CD4-positive, alpha-beta T cell (primary cell): Measurements from ENCODE around the gene SLC16A6. TPM values are rescaled to one million over a fixed set of nuclear protein-coding genes. Genes with fewer than 3 reads are reported as not detected.
A peak's percentile ranks its signal among the peaks of the same experiment; 100 is the strongest.
"Not testable (repeated sequence)": the region's sequence is repeated elsewhere in the genome, so short reads cannot be mapped to it uniquely, and the experiment has no call there.

Experiments
- ATAC-seq: fragments of 200-7000 bp; cut with Tn5 transposase; one replicate; pipeline ENCODE4 v1.10.0; 2022; ENCODE audit warnings: mild to moderate bottlenecking; ENCODE audit not compliant: poor library complexity
- CTCF ChIA-PET: fragments of 350-600 bp; sonication (Branson Sonifier 250); formaldehyde crosslinking; loops from one replicate; lab custom pipeline; 2021; ENCODE audit warnings: antibody characterized with exemption, inconsistent platforms; lab: Charles Lee
- POLR2A ChIA-PET: fragments of 350-600 bp; sonication (Branson Sonifier 250); formaldehyde crosslinking; loops from one replicate; lab custom pipeline; 2021; ENCODE audit warnings: antibody characterized with exemption, inconsistent platforms; lab: Charles Lee
- DNase-seq, 14 experiments: peaks; one replicate each; pipeline ENCODE4 v3.0.0-alpha.2; 2013 to 2020; ENCODE audit warnings: mixed read lengths in 2 of 14
- H3K27ac ChIP-seq, 2 donors: one replicate each; pipeline versions ENCODE4 v1.5.1 to v1.7.0; 2013; ENCODE audit warnings: low read length in 2 of 2, low read depth in 1 of 2, mild to moderate bottlenecking in 1 of 2
- H3K27me3 ChIP-seq, 2 experiments: 1 replicate in 1 of 2; 2 replicates in 1 of 2; pipeline versions ENCODE4 v1.6.1 to v1.7.0; 2013; ENCODE audit warnings: low read length in 2 of 2, control low read depth in 1 of 2, mild to moderate bottlenecking in 1 of 2, moderate library complexity in 1 of 2; ENCODE audit not compliant: insufficient read depth in 2 of 2, control insufficient read depth in 1 of 2
- H3K36me3 ChIP-seq: one replicate; pipeline ENCODE4 v1.6.1; 2013; ENCODE audit warnings: low read length, control low read depth; ENCODE audit not compliant: insufficient read depth
- H3K4me1 ChIP-seq: one replicate; pipeline ENCODE4 v1.6.1; 2013; ENCODE audit warnings: low read length, control low read depth; ENCODE audit not compliant: insufficient read depth
- H3K4me3 ChIP-seq: one replicate; pipeline ENCODE4 v1.5.1; 2013; ENCODE audit warnings: mild to moderate bottlenecking, low read length, moderate library complexity
- H3K9me3 ChIP-seq, 2 experiments: 1 replicate in 1 of 2; 2 replicates in 1 of 2; pipeline versions ENCODE4 v1.6.1 to v1.7.0; 2013; ENCODE audit warnings: low read length in 2 of 2, mild to moderate bottlenecking in 2 of 2, control low read depth in 1 of 2, moderate library complexity in 1 of 2; ENCODE audit not compliant: control insufficient read depth in 1 of 2, insufficient read depth in 1 of 2
- H3K27ac Mint-ChIP-seq: one replicate; pipeline ENCODE4 v1.8.0; 2020; ENCODE audit warnings: mixed read lengths
- H3K27me3 Mint-ChIP-seq: one replicate; pipeline ENCODE4 v1.8.0; 2021; ENCODE audit warnings: mixed read lengths
- H3K36me3 Mint-ChIP-seq: one replicate; pipeline ENCODE4 v1.8.0; 2021; ENCODE audit warnings: low read depth, mixed read lengths
- H3K4me1 Mint-ChIP-seq: one replicate; pipeline ENCODE4 v1.8.0; 2021; ENCODE audit warnings: low read depth, mixed read lengths
- H3K4me3 Mint-ChIP-seq: one replicate; pipeline ENCODE4 v1.8.0; 2020; ENCODE audit warnings: mild to moderate bottlenecking, mixed read lengths
- H3K9me3 Mint-ChIP-seq: one replicate; pipeline ENCODE4 v1.8.0; 2020; ENCODE audit warnings: mixed read lengths
- CTCF ChIP-seq: fragments of 200-600 bp; IDR thresholded peaks from one replicate; pipeline ENCODE4 v1.8.0; 2022; ENCODE audit warnings: antibody characterized with exemption, mild to moderate bottlenecking
- intact Hi-C, 2 experiments: fragments of 100-400 bp; cut with DNase I in 1 of 2; cut with micrococcal nuclease in 1 of 2; formaldehyde crosslinking; loops; one replicate each; pipeline versions ENCODE4 v1.15.1 to v1.9.0; 2023 to 2025; cut with DNase I, micrococcal nuclease
- total RNA-seq, 174 experiments: library from RNA in 2 of 174; stranded (reverse) in 2 of 174; gene quantifications; one replicate each; pipeline ENCODE4 v1.2.3 and lab custom pipeline; 2021 to 2026

The SLC16A6 gene
- total RNA-seq, 2 experiments from 2014 or later: 7.7 to 9.5 TPM

GRCh38 chr17:68229619-68230018, 61.3 kb downstream of the SLC16A6 start:
- CTCF ChIA-PET: no interaction called here

GRCh38 chr17:68228817-68229570, 61.9 kb downstream of the SLC16A6 start:
- Histone ChIP-seq H3K9me3 (no peaks in the 10 kb centered on the region), H3K4me1 (peaks cover 4% of the 10 kb centered on the region), H3K36me3 (peaks cover 3% of the 10 kb centered on the region), H3K27me3 (no peaks in the 10 kb centered on the region), H3K4me3 (no peak overlapping the region), H3K27ac (no peak overlapping the region)
- Mint-ChIP-seq H3K4me1 (peaks cover 10% of the 10 kb centered on the region), H3K36me3 (peaks cover 20% of the 10 kb centered on the region), H3K9me3 (no peaks in the 10 kb centered on the region), H3K4me3 (no peak overlapping the region), H3K27ac (no peak overlapping the region), H3K27me3 (no peaks in the 10 kb centered on the region)
- ChIA-PET CTCF (no interaction called here), POLR2A (no interaction called here)
- TF ChIP-seq CTCF: no peak
- ATAC-seq (no peak), DNase-seq (no peak)
- intact Hi-C loops: no loop called here

More at GRCh38 chr17:68229619-68230018, 61.3 kb downstream of the SLC16A6 start:
- POLR2A ChIA-PET: no interaction called here
- no peaks in the 10 kb centered on the region for H3K27me3 ChIP-seq
- H3K9me3 ChIP-seq: no peaks in the 10 kb centered on the region
- H3K27ac ChIP-seq: no peak overlapping the region
- H3K4me3 ChIP-seq: no peak overlapping the region
- peaks cover 3% of the 10 kb centered on the region for H3K4me1 ChIP-seq
- Mint-ChIP-seq H3K9me3 (no peaks in the 10 kb centered on the region), H3K27ac (no peak overlapping the region), H3K27me3 (no peaks in the 10 kb centered on the region), H3K36me3 (peaks cover 20% of the 10 kb centered on the region), H3K4me3 (no peak overlapping the region), H3K4me1 (peaks cover 10% of the 10 kb centered on the region)
- ATAC-seq (no peak), DNase-seq (no peak)
- intact Hi-C loops: no loop called here
- peaks cover 3% of the 10 kb centered on the region for H3K36me3 ChIP-seq
- no peak for TF ChIP-seq CTCF

- intact Hi-C loops, H3K4me1 Mint-ChIP-seq, CTCF ChIA-PET, H3K27me3 ChIP-seq, H3K9me3 Mint-ChIP-seq, POLR2A ChIA-PET, H3K36me3 ChIP-seq, H3K27ac ChIP-seq, H3K27me3 Mint-ChIP-seq, H3K9me3 ChIP-seq, H3K4me1 ChIP-seq, H3K4me3 Mint-ChIP-seq, H3K4me3 ChIP-seq, ATAC-seq, DNase-seq: not testable (repeated sequence)
- H3K27ac Mint-ChIP-seq: peak overlapping the region; percentile 29
- peaks cover 20% of the 10 kb centered on the region for H3K36me3 Mint-ChIP-seq
Measured at GRCh38 chr17:68228039-68228680, 62.8 kb downstream of the SLC16A6 start.

GRCh38 chr17:68225055-68225454, 65.9 kb downstream of the SLC16A6 start:
- H3K9me3 ChIP-seq, H3K27ac ChIP-seq, H3K27me3 Mint-ChIP-seq, H3K27ac Mint-ChIP-seq, ATAC-seq, H3K4me3 ChIP-seq, H3K27me3 ChIP-seq, H3K4me3 Mint-ChIP-seq, H3K36me3 ChIP-seq, H3K9me3 Mint-ChIP-seq, H3K4me1 ChIP-seq, intact Hi-C loops: not testable (repeated sequence)
- H3K4me1 Mint-ChIP-seq: peaks cover 14% of the 10 kb centered on the region
- POLR2A ChIA-PET: interaction anchor here (0.7 kb wide), 1 partner anchor 22 kb away, joined by 4 read pairs; the partner anchor contains the start of gene AMZ2
- peak in 1 of 14 experiments; percentile 49 for DNase-seq
- CTCF ChIA-PET: interaction anchor here (1.3 kb wide), 1 partner anchor 26 kb away, joined by 3 read pairs; no protein-coding TSS in a partner anchor
- H3K36me3 Mint-ChIP-seq: peaks cover 26% of the 10 kb centered on the region
